ENCODE data around the gene PGBD1.
A peak's percentile ranks its signal among the peaks of the same experiment; 100 is the strongest.

Gene PGBD1

GRCh38 chr6:28252009-28252975 is 29.1 kb upstream of the PGBD1 start, which contains the start of gene ZKSCAN4:
ZKSCAN4 (minus strand) TSS chr6:28252269; CDS start chr6:28251980, 289 bp downstream.
- peak within 1 kb of the TSS; percentile 21 for H3K9ac ChIP-seq (ENCODE audit: low read depth, low read length)
- H3K9me3 ChIP-seq (ENCODE audit: control insufficient read depth, insufficient read depth, low read length), result no peaks in the 10 kb centered on the region
- no peaks in the 10 kb centered on the region for H3K27me3 ChIP-seq (ENCODE audit: control insufficient read depth, insufficient read depth, low read length)
- H3K4me1 ChIP-seq (ENCODE audit: control insufficient read depth, insufficient read depth, low read length), result peaks cover 14% of the 10 kb centered on the region
- peaks cover 21% of the 10 kb centered on the region for H3K36me3 ChIP-seq (ENCODE audit: control insufficient read depth, insufficient read depth, low read length)
- peak within 1 kb of the TSS; percentile 48 for H3K27ac ChIP-seq (ENCODE audit: low read depth, low read length)
- H3K4me3 ChIP-seq (ENCODE audit: low read depth, low read length), result peak within 1 kb of the TSS; percentile 84

GRCh38 chr6:28254121-28254519 is 27.3 kb upstream of the PGBD1 start:
- Histone ChIP-seq H3K27me3 (ENCODE audit: control insufficient read depth, insufficient read depth, low read length) (no peaks in the 10 kb centered on the region), H3K36me3 (ENCODE audit: control insufficient read depth, insufficient read depth, low read length) (peaks cover 4% of the 10 kb centered on the region; the same call in 1 of the 2 replicates), H3K9ac (ENCODE audit: low read depth, low read length) (no peak overlapping the region), H3K9me3 (ENCODE audit: control insufficient read depth, insufficient read depth, low read length) (no peaks in the 10 kb centered on the region), H3K4me3 (ENCODE audit: low read depth, low read length) (no peak overlapping the region), H3K4me1 (ENCODE audit: control insufficient read depth, insufficient read depth, low read length) (peaks cover 14% of the 10 kb centered on the region), H3K27ac (ENCODE audit: low read depth, low read length) (no peak overlapping the region)

GRCh38 chr6:28257042-28257441 is 24.3 kb upstream of the PGBD1 start:
- Histone ChIP-seq H3K9ac (ENCODE audit: low read depth, low read length) (no peak overlapping the region), H3K9me3 (ENCODE audit: control insufficient read depth, insufficient read depth, low read length) (no peaks in the 10 kb centered on the region), H3K36me3 (ENCODE audit: control insufficient read depth, insufficient read depth, low read length) (no peaks in the 10 kb centered on the region), H3K4me3 (ENCODE audit: low read depth, low read length) (no peak overlapping the region), H3K4me1 (ENCODE audit: control insufficient read depth, insufficient read depth, low read length) (peaks cover 9% of the 10 kb centered on the region), H3K27me3 (ENCODE audit: control insufficient read depth, insufficient read depth, low read length) (no peaks in the 10 kb centered on the region), H3K27ac (ENCODE audit: low read depth, low read length) (no peak overlapping the region)

- no peaks in the 10 kb centered on the region for H3K36me3 ChIP-seq (ENCODE audit: control insufficient read depth, insufficient read depth, low read length)
- no peaks in the 10 kb centered on the region for H3K4me1 ChIP-seq (ENCODE audit: control insufficient read depth, insufficient read depth, low read length)
- H3K9me3 ChIP-seq (ENCODE audit: control insufficient read depth, insufficient read depth, low read length), result no peaks in the 10 kb centered on the region
- no peaks in the 10 kb centered on the region for H3K27me3 ChIP-seq (ENCODE audit: control insufficient read depth, insufficient read depth, low read length)
- no peak within 1 kb of the TSS for H3K9ac ChIP-seq (ENCODE audit: low read depth, low read length)
- no peak within 1 kb of the TSS for H3K4me3 ChIP-seq (ENCODE audit: low read depth, low read length)
- no peak within 1 kb of the TSS for H3K27ac ChIP-seq (ENCODE audit: low read depth, low read length)
Observed at GRCh38 chr6:28258877-28259777, 22.2 kb upstream of the PGBD1 start, which contains the start of gene NKAPL. NKAPL (plus strand) TSS chr6:28259297; CDS start chr6:28259372, 75 bp downstream.

GRCh38 chr6:28263922-28264321 is 17.4 kb upstream of the PGBD1 start:
- H3K4me3 ChIP-seq (ENCODE audit: low read depth, low read length), result no peak overlapping the region
- H3K9me3 ChIP-seq (ENCODE audit: control insufficient read depth, insufficient read depth, low read length), result no peaks in the 10 kb centered on the region
- no peaks in the 10 kb centered on the region for H3K36me3 ChIP-seq (ENCODE audit: control insufficient read depth, insufficient read depth, low read length)
- no peak overlapping the region for H3K9ac ChIP-seq (ENCODE audit: low read depth, low read length)
- no peak overlapping the region for H3K27ac ChIP-seq (ENCODE audit: low read depth, low read length)
- no peaks in the 10 kb centered on the region for H3K27me3 ChIP-seq (ENCODE audit: control insufficient read depth, insufficient read depth, low read length)
- 0 out of 2 replicates have a peak, but pooled peaks cover 7% of the 10 kb centered on the region for H3K4me1 ChIP-seq (ENCODE audit: control insufficient read depth, insufficient read depth, low read length)

- Histone ChIP-seq H3K27ac (ENCODE audit: low read depth, low read length) (no peak overlapping the region), H3K9ac (ENCODE audit: low read depth, low read length) (no peak overlapping the region), H3K4me3 (ENCODE audit: low read depth, low read length) (no peak overlapping the region), H3K36me3 (ENCODE audit: control insufficient read depth, insufficient read depth, low read length) (no peaks in the 10 kb centered on the region), H3K4me1 (ENCODE audit: control insufficient read depth, insufficient read depth, low read length) (0 out of 2 replicates have a peak, but pooled peaks cover 7% of the 10 kb centered on the region), H3K27me3 (ENCODE audit: control insufficient read depth, insufficient read depth, low read length) (no peaks in the 10 kb centered on the region), H3K9me3 (ENCODE audit: control insufficient read depth, insufficient read depth, low read length) (no peaks in the 10 kb centered on the region)
Observed at GRCh38 chr6:28264834-28265401, 16.5 kb upstream of the PGBD1 start.

- peak overlapping the region; percentile 93 for H3K27ac ChIP-seq (ENCODE audit: low read depth, low read length)
Observed at GRCh38 chr6:28266563-28266961, 14.8 kb upstream of the PGBD1 start.

GRCh38 chr6:28266962-28267694 is 14.2 kb upstream of the PGBD1 start, which contains the start of gene ZSCAN26:
ZSCAN26 (plus strand) TSS chr6:28267143; CDS start chr6:28271920, 4,777 bp downstream.
- Histone ChIP-seq H3K4me3 (ENCODE audit: low read depth, low read length) (peak within 1 kb of the TSS; percentile 79), H3K27ac (ENCODE audit: low read depth, low read length) (peak within 1 kb of the TSS; percentile 93), H3K9me3 (ENCODE audit: control insufficient read depth, insufficient read depth, low read length) (no peaks in the 10 kb centered on the region), H3K27me3 (ENCODE audit: control insufficient read depth, insufficient read depth, low read length) (no peaks in the 10 kb centered on the region), H3K9ac (ENCODE audit: low read depth, low read length) (peak within 1 kb of the TSS; percentile 73), H3K36me3 (ENCODE audit: control insufficient read depth, insufficient read depth, low read length) (peaks cover 4% of the 10 kb centered on the region), H3K4me1 (ENCODE audit: control insufficient read depth, insufficient read depth, low read length) (0 out of 2 replicates have a peak, but pooled peaks cover 7% of the 10 kb centered on the region)

More at GRCh38 chr6:28266563-28266961, 14.8 kb upstream of the PGBD1 start:
- H3K36me3 ChIP-seq (ENCODE audit: control insufficient read depth, insufficient read depth, low read length), result no peaks in the 10 kb centered on the region
- no peaks in the 10 kb centered on the region for H3K9me3 ChIP-seq (ENCODE audit: control insufficient read depth, insufficient read depth, low read length)
- H3K27me3 ChIP-seq (ENCODE audit: control insufficient read depth, insufficient read depth, low read length), result no peaks in the 10 kb centered on the region
- H3K4me1 ChIP-seq (ENCODE audit: control insufficient read depth, insufficient read depth, low read length), result 0 out of 2 replicates have a peak, but pooled peaks cover 7% of the 10 kb centered on the region
- H3K9ac ChIP-seq (ENCODE audit: low read depth, low read length), result peak overlapping the region; percentile 73
- H3K4me3 ChIP-seq (ENCODE audit: low read depth, low read length), result peak overlapping the region; percentile 79

- Histone ChIP-seq H3K27ac (ENCODE audit: low read depth, low read length) (no peak overlapping the region), H3K4me1 (ENCODE audit: control insufficient read depth, insufficient read depth, low read length) (0 out of 2 replicates have a peak, but pooled peaks cover 7% of the 10 kb centered on the region), H3K9me3 (ENCODE audit: control insufficient read depth, insufficient read depth, low read length) (no peaks in the 10 kb centered on the region), H3K4me3 (ENCODE audit: low read depth, low read length) (peak overlapping the region; percentile 79), H3K27me3 (ENCODE audit: control insufficient read depth, insufficient read depth, low read length) (no peaks in the 10 kb centered on the region), H3K36me3 (ENCODE audit: control insufficient read depth, insufficient read depth, low read length) (peaks cover 10% of the 10 kb centered on the region), H3K9ac (ENCODE audit: low read depth, low read length) (peak overlapping the region; percentile 73)
Observed at GRCh38 chr6:28267695-28268059, 13.7 kb upstream of the PGBD1 start.

GRCh38 chr6:28269492-28269891 is 11.9 kb upstream of the PGBD1 start:
- H3K4me3 ChIP-seq (ENCODE audit: low read depth, low read length), result no peak overlapping the region
- no peaks in the 10 kb centered on the region for H3K27me3 ChIP-seq (ENCODE audit: control insufficient read depth, insufficient read depth, low read length)
- no peaks in the 10 kb centered on the region for H3K9me3 ChIP-seq (ENCODE audit: control insufficient read depth, insufficient read depth, low read length)
- 0 out of 2 replicates have a peak, but pooled peaks cover 7% of the 10 kb centered on the region for H3K4me1 ChIP-seq (ENCODE audit: control insufficient read depth, insufficient read depth, low read length)
- no peak overlapping the region for H3K27ac ChIP-seq (ENCODE audit: low read depth, low read length)
- no peak overlapping the region for H3K9ac ChIP-seq (ENCODE audit: low read depth, low read length)
- peaks cover 26% of the 10 kb centered on the region for H3K36me3 ChIP-seq (ENCODE audit: control insufficient read depth, insufficient read depth, low read length)
